Panc1 (cell line): ENCODE measurements around the gene HJURP. TPM values are rescaled to one million over a fixed set of nuclear protein-coding genes. Genes with fewer than 3 reads are reported as not detected.

Experiments used
- ATAC-seq: fragments of 200-7000 bp; cut with Tn5 transposase; 2 replicates; pipeline ENCODE4 v1.9.1; 2020; ENCODE audit warnings: mild to moderate bottlenecking, moderate library complexity
- BruUV-seq: library from RNA; stranded (reverse); fragments of 400-500 nt; replicated peaks from 2 replicates; lab custom pipeline; 2021; lab: Mats Ljungman, UMichigan
- CTCF ChIA-PET: fragments of 300-600 bp; sonication (Branson Sonifier 250); formaldehyde crosslinking; loops from one replicate; lab custom pipeline; 2022; ENCODE audit warnings: antibody characterized with exemption; lab: Charles Lee
- POLR2A ChIA-PET: fragments of 300-600 bp; sonication (Branson Sonifier 250); formaldehyde crosslinking; loops from one replicate; lab custom pipeline; 2022; ENCODE audit warnings: antibody characterized with exemption; lab: Charles Lee
- DNase-seq: peaks from one replicate; pipeline ENCODE4 v3.0.0-alpha.2; 2010; ENCODE audit warnings: low read depth, low spot score
- H3K27ac ChIP-seq: 2 replicates; pipeline ENCODE4 v1.5.1; 2011; ENCODE audit warnings: mild to moderate bottlenecking, low read length, inconsistent platforms
- H3K27me3 ChIP-seq: fragments of 200-500 bp; sonication (Bioruptor generic); 2 replicates; pipeline ENCODE4 v1.6.0; 2014; ENCODE audit warnings: low read length, inconsistent platforms; ENCODE audit not compliant: control insufficient read depth, insufficient read depth
- H3K36me3 ChIP-seq: fragments of 200-500 bp; sonication (Bioruptor generic); 2 replicates; pipeline ENCODE4 v1.5.1; 2014; ENCODE audit warnings: inconsistent platforms, mild to moderate bottlenecking, low read length, moderate library complexity; ENCODE audit not compliant: control insufficient read depth, insufficient read depth
- H3K4me1 ChIP-seq: 2 replicates; pipeline ENCODE4 v1.5.1; 2011; ENCODE audit warnings: inconsistent platforms, mild to moderate bottlenecking, low read length, moderate library complexity; ENCODE audit not compliant: control insufficient read depth, insufficient read depth
- H3K4me3 ChIP-seq, 2 experiments: 2 replicates each; pipeline ENCODE4 v1.5.1; 2011 to 2012; ENCODE audit warnings: low read depth in 2 of 2, low read length in 2 of 2, mild to moderate bottlenecking in 2 of 2, inconsistent platforms in 1 of 2, moderate library complexity in 1 of 2
- H3K9me3 ChIP-seq: fragments of 200-500 bp; sonication (Bioruptor generic); 2 replicates; pipeline ENCODE4 v1.5.1; 2014; ENCODE audit warnings: low read depth, mild to moderate bottlenecking, inconsistent platforms, low read length, moderate library complexity; ENCODE audit not compliant: control insufficient read depth, insufficient read depth
- POLR2AphosphoS5 ChIP-seq: IDR thresholded peaks from 2 replicates; pipeline ENCODE4 v1.6.1; 2012; ENCODE audit warnings: mild to moderate bottlenecking, low read depth, low read length, moderate library complexity
- SIN3A ChIP-seq: IDR thresholded peaks from 2 replicates; pipeline ENCODE4 v1.6.1; 2012; ENCODE audit warnings: low read depth, mild to moderate bottlenecking, low read length, moderate library complexity, borderline replicate concordance; ENCODE audit not compliant: insufficient read depth
- TCF7L2 ChIP-seq: IDR thresholded peaks from 2 replicates; pipeline ENCODE4 v1.6.1; 2011; ENCODE audit warnings: mild to moderate bottlenecking, low read depth, low read length, inconsistent platforms
- in situ Hi-C: cut with HindIII; loops from 2 replicates; pipeline ENCODE4 v1.10.0; 2016; ENCODE audit warnings: low sequenced_read_pairs, low pct_unique_long_range_greater_than_20kb
- intact Hi-C: fragments of 100-400 bp; cut with micrococcal nuclease; formaldehyde crosslinking; loops from one replicate; pipeline ENCODE4 v1.10.0; 2022; ENCODE audit not compliant: unreplicated experiment
- total RNA-seq: library from RNA; stranded (reverse); gene quantifications from one replicate; pipeline ENCODE4 v1.2.1, GENCODE V29; 2021; ENCODE audit not compliant: unreplicated experiment
- TF ChIP-seq, protein P1 (sequence below): fragments of 450-650 bp; IDR thresholded peaks from 2 replicates; pipeline ENCODE4 v1.5.1; 2017; ENCODE audit warnings: mild to moderate bottlenecking
- TF ChIP-seq, protein P2 (sequence below), 2 experiments: IDR thresholded peaks; 2 replicates each; pipeline ENCODE4 v1.6.1; 2011 to 2012; ENCODE audit warnings: low read depth in 2 of 2, control low read depth in 1 of 2, low read length in 1 of 2, mild to moderate bottlenecking in 1 of 2, moderate library complexity in 1 of 2; ENCODE audit not compliant: insufficient read depth in 1 of 2

HJURP gene
- total RNA-seq, 1 experiment from 2014 or later: 87.0 TPM

- in situ Hi-C loops: no loop called here
- CTCF ChIA-PET: no interaction called here
- no peak overlapping the region for H3K27ac ChIP-seq
- no peaks in the 10 kb centered on the region for H3K4me1 ChIP-seq
- intact Hi-C loops: no loop called here
- no peak overlapping the region for H3K4me3 ChIP-seq
- H3K27me3 ChIP-seq: no peaks in the 10 kb centered on the region; the same call in 1 of the 2 replicates
- BruUV-seq: no TSS peak
- ATAC-seq (no peak), DNase-seq (no peak)
- POLR2A ChIA-PET: no interaction called here
- H3K36me3 ChIP-seq: no peaks in the 10 kb centered on the region
- TF ChIP-seq SIN3A (no peak), TCF7L2 (no peak), POLR2AphosphoS5 (no peak)
- TF ChIP-seq, protein P1, sequence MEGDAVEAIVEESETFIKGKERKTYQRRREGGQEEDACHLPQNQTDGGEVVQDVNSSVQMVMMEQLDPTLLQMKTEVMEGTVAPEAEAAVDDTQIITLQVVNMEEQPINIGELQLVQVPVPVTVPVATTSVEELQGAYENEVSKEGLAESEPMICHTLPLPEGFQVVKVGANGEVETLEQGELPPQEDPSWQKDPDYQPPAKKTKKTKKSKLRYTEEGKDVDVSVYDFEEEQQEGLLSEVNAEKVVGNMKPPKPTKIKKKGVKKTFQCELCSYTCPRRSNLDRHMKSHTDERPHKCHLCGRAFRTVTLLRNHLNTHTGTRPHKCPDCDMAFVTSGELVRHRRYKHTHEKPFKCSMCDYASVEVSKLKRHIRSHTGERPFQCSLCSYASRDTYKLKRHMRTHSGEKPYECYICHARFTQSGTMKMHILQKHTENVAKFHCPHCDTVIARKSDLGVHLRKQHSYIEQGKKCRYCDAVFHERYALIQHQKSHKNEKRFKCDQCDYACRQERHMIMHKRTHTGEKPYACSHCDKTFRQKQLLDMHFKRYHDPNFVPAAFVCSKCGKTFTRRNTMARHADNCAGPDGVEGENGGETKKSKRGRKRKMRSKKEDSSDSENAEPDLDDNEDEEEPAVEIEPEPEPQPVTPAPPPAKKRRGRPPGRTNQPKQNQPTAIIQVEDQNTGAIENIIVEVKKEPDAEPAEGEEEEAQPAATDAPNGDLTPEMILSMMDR: no peak
- TF ChIP-seq, protein P2, sequence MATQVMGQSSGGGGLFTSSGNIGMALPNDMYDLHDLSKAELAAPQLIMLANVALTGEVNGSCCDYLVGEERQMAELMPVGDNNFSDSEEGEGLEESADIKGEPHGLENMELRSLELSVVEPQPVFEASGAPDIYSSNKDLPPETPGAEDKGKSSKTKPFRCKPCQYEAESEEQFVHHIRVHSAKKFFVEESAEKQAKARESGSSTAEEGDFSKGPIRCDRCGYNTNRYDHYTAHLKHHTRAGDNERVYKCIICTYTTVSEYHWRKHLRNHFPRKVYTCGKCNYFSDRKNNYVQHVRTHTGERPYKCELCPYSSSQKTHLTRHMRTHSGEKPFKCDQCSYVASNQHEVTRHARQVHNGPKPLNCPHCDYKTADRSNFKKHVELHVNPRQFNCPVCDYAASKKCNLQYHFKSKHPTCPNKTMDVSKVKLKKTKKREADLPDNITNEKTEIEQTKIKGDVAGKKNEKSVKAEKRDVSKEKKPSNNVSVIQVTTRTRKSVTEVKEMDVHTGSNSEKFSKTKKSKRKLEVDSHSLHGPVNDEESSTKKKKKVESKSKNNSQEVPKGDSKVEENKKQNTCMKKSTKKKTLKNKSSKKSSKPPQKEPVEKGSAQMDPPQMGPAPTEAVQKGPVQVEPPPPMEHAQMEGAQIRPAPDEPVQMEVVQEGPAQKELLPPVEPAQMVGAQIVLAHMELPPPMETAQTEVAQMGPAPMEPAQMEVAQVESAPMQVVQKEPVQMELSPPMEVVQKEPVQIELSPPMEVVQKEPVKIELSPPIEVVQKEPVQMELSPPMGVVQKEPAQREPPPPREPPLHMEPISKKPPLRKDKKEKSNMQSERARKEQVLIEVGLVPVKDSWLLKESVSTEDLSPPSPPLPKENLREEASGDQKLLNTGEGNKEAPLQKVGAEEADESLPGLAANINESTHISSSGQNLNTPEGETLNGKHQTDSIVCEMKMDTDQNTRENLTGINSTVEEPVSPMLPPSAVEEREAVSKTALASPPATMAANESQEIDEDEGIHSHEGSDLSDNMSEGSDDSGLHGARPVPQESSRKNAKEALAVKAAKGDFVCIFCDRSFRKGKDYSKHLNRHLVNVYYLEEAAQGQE (IDR thresholded peaks at IDR 0.05; ENCODE audit: insufficient read depth in 1 of 2, low read depth in 2 of 2, low read length in 1 of 2): no peak
- H3K9me3 ChIP-seq: no peaks in the 10 kb centered on the region
Measured at GRCh38 chr2:233807215-233807865, 47.0 kb downstream of the HJURP start.

GRCh38 chr2:233803994-233804393 is 50.3 kb downstream of the HJURP start:
- no peak for TF ChIP-seq TCF7L2
- TF ChIP-seq, protein P2 (IDR thresholded peaks at IDR 0.05; ENCODE audit: insufficient read depth in 1 of 2, low read depth in 2 of 2, low read length in 1 of 2): no peak
- TF ChIP-seq POLR2AphosphoS5: no peak
- TF ChIP-seq, protein P1: no peak
- no peak for TF ChIP-seq SIN3A
- in situ Hi-C loops: no loop called here
- Histone ChIP-seq H3K27me3 (no peaks in the 10 kb centered on the region; the same call in 1 of the 2 replicates), H3K27ac (no peak overlapping the region), H3K9me3 (no peaks in the 10 kb centered on the region), H3K4me3 (no peak overlapping the region), H3K36me3 (no peaks in the 10 kb centered on the region), H3K4me1 (no peaks in the 10 kb centered on the region)
- intact Hi-C loops: no loop called here
- ChIA-PET POLR2A (no interaction called here), CTCF (no interaction called here)
- DNase-seq: no peak
- no TSS peak for BruUV-seq
- ATAC-seq: no peak
